ENCODE results near the gene PLXDC1. TPM values are rescaled to one million over a fixed set of nuclear protein-coding genes. Genes with fewer than 3 reads are reported as not detected.

PLXDC1 gene
- total and polyA plus RNA-seq, 2 of the 8 experiments (the other 6 are each of a cell fraction or from before 2014, with no cell fraction given) = 4.1 to 14.6 TPM

DNA sequence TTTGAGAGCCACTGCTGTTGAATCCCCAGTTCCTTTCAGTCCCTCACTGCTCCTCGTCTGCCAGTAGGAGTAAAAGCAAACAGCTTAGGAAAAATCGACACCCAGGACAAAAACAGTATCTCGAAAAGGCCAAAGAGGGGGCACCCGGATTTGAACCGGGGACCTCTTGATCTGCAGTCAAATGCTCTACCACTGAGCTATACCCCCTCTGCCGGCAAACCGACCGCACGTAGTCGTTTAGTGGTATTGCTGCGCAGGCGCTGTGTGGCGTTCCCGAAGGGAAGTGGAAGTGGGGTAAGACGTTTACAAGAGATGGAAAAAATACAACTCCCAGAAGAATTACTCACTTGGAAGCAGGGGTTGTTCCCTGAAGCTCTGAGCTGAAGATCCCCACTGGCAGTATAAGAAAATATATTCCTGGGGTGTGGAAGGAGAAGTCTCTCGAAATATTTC is 2.2 kb upstream of the PLXDC1 start (continued):
- TF ChIP-seq, protein P1, sequence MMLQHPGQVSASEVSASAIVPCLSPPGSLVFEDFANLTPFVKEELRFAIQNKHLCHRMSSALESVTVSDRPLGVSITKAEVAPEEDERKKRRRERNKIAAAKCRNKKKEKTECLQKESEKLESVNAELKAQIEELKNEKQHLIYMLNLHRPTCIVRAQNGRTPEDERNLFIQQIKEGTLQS (IDR thresholded peaks at IDR 0.05; ENCODE audit: insufficient read depth, low read depth, low read length) = no peak
- TF ChIP-seq SP4 (IDR thresholded peaks at IDR 0.05; ENCODE audit: low read length) (0 out of 2 replicates have a peak, but pooled peaks have one; percentile 2), BCL11A (IDR thresholded peaks at IDR 0.05; ENCODE audit: low read depth in 2 of 2, low read length in 2 of 2) (no peak), TEAD4 (IDR thresholded peaks at IDR 0.05; ENCODE audit: low read depth, low read length) (peak; percentile 78; the same call in 1 of the 2 replicates), EP300 (IDR thresholded peaks at IDR 0.05; ENCODE audit: borderline replicate concordance in 1 of 2, low read depth in 2 of 2, low read length in 2 of 2) (no peak), RXRA (IDR thresholded peaks at IDR 0.05; ENCODE audit: insufficient read depth, low read depth, low read length) (no peak), HDAC2 (IDR thresholded peaks at IDR 0.05; ENCODE audit: borderline replicate concordance in 1 of 2, low read depth in 2 of 2, low read length in 2 of 2) (no peak), TAF1 (IDR thresholded peaks at IDR 0.05; ENCODE audit: low read depth, low read length) (no peak; the same call in 1 of the 2 replicates), CEBPB (IDR thresholded peaks at IDR 0.05; ENCODE audit: low read depth, low read length) (no peak), PHF8 (conservative IDR thresholded peaks at IDR 0.05; ENCODE audit: low read depth, low read length) (no peak)
- TF ChIP-seq, protein P2, sequence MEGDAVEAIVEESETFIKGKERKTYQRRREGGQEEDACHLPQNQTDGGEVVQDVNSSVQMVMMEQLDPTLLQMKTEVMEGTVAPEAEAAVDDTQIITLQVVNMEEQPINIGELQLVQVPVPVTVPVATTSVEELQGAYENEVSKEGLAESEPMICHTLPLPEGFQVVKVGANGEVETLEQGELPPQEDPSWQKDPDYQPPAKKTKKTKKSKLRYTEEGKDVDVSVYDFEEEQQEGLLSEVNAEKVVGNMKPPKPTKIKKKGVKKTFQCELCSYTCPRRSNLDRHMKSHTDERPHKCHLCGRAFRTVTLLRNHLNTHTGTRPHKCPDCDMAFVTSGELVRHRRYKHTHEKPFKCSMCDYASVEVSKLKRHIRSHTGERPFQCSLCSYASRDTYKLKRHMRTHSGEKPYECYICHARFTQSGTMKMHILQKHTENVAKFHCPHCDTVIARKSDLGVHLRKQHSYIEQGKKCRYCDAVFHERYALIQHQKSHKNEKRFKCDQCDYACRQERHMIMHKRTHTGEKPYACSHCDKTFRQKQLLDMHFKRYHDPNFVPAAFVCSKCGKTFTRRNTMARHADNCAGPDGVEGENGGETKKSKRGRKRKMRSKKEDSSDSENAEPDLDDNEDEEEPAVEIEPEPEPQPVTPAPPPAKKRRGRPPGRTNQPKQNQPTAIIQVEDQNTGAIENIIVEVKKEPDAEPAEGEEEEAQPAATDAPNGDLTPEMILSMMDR (IDR thresholded peaks at IDR 0.05; ENCODE audit: control extremely low read depth in 1 of 3, insufficient read depth in 1 of 3, low read depth in 1 of 3, low read length in 3 of 3) = peak in 1 of 3 experiments; percentile 12; a peak in 2 of 4 replicates

All from H1 (cell line).